ENCODE results near the gene TBX2.

Gene TBX2

DNA sequence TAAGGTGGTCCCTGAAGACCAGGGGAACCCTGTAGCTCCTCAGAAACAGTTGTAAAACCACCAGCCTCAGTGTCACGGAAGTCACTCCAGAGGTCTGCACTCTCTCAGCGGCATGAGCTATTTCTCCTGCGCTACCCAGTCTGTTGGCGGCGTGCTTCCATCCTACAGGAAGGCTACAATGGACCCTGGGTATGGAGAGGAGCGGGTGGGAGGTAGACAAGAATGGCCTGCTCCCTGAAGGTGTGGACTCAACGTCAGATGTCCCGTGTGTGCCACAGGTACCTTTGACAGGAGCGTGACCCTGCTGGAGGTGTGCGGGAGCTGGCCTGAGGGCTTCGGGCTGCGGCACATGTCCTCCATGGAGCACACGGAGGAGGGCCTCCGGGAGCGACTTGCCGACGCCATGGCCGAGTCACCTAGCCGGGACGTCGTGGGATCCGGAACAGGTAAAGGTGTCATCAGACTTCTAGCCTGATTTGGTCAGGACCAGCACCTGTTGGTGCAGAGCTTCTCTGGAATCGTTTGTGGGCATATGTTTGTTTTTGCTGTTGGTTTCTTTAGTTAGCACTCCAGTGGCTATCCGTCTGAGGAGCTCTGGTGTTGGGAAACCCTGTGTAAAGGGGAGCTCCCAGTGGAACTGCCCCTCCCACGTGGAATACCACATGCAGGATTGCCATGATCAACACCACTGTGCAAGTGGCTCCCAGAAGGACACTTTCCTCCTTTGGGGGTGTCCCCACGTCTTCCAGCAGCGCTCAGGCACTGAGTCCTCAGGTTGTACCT lies 31.4 kb upstream of the TBX2 start (continued):
- TF ChIP-seq ESRRG (CRISPR knock-in tag; IDR thresholded peaks at IDR 0.05) (no peak), TCF4 (CRISPR knock-in tag; IDR thresholded peaks at IDR 0.05; ENCODE audit: borderline replicate concordance) (no peak), ZFP3 (CRISPR knock-in tag; IDR thresholded peaks at IDR 0.05) (no peak), TOX (CRISPR knock-in tag; IDR thresholded peaks at IDR 0.05; ENCODE audit: borderline replicate concordance) (no peak), ZFP30 (CRISPR knock-in tag; IDR thresholded peaks at IDR 0.05) (no peak), RARB (CRISPR knock-in tag; IDR thresholded peaks at IDR 0.05) (no peak)

DNA sequence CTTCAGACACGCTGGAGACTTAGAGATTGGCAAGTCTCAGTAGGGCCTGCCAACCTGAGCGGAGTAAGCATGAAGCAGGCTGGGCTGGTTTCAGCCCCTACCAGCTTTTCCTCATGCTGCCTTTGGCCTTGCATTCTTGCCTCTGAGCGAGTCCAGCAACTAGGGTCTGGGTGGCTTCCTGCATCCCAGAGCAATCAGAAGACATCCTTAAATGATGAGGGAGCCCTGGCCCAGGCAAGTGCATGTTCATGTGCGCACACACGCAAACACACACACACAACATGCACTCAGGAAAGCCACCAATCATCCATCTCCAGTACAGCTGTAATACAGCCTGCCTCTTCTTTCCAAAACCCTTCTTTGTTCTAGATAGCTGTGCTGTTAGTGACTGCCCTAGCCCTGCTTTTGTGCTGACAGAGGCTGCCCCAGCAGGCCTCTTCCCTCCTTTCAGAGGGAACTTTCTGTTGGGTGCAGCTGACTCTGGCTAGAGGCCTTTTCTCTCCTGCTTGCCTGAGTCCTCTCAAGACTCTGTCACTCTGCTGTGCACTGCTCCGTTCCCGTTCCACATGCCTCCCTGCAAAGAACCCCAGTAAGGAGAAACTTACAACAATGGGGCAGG lies 30.7 kb upstream of the TBX2 start:
- TF ChIP-seq ZFP30 (CRISPR knock-in tag; IDR thresholded peaks at IDR 0.05) (no peak), OSR1 (CRISPR knock-in tag; IDR thresholded peaks at IDR 0.05) (no peak), ZNF70 (CRISPR knock-in tag; IDR thresholded peaks at IDR 0.05) (no peak), SNAI2 (CRISPR knock-in tag; IDR thresholded peaks at IDR 0.05) (no peak), ZFP3 (CRISPR knock-in tag; IDR thresholded peaks at IDR 0.05) (no peak), ZC3H10 (CRISPR knock-in tag; IDR thresholded peaks at IDR 0.05) (no peak), RARB (CRISPR knock-in tag; IDR thresholded peaks at IDR 0.05) (no peak)
- TF ChIP-seq, protein P1, sequence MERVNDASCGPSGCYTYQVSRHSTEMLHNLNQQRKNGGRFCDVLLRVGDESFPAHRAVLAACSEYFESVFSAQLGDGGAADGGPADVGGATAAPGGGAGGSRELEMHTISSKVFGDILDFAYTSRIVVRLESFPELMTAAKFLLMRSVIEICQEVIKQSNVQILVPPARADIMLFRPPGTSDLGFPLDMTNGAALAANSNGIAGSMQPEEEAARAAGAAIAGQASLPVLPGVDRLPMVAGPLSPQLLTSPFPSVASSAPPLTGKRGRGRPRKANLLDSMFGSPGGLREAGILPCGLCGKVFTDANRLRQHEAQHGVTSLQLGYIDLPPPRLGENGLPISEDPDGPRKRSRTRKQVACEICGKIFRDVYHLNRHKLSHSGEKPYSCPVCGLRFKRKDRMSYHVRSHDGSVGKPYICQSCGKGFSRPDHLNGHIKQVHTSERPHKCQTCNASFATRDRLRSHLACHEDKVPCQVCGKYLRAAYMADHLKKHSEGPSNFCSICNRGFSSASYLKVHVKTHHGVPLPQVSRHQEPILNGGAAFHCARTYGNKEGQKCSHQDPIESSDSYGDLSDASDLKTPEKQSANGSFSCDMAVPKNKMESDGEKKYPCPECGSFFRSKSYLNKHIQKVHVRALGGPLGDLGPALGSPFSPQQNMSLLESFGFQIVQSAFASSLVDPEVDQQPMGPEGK (CRISPR knock-in tag; IDR thresholded peaks at IDR 0.05; ENCODE audit: borderline replicate concordance), result no peak
- TF ChIP-seq, protein P2, sequence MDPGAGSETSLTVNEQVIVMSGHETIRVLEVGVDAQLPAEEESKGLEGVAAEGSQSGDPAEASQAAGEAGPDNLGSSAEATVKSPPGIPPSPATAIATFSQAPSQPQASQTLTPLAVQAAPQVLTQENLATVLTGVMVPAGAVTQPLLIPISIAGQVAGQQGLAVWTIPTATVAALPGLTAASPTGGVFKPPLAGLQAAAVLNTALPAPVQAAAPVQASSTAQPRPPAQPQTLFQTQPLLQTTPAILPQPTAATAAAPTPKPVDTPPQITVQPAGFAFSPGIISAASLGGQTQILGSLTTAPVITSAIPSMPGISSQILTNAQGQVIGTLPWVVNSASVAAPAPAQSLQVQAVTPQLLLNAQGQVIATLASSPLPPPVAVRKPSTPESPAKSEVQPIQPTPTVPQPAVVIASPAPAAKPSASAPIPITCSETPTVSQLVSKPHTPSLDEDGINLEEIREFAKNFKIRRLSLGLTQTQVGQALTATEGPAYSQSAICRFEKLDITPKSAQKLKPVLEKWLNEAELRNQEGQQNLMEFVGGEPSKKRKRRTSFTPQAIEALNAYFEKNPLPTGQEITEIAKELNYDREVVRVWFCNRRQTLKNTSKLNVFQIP (CRISPR knock-in tag; IDR thresholded peaks at IDR 0.05; ENCODE audit: borderline replicate concordance, low read depth), result no peak
- TF ChIP-seq, protein P3, sequence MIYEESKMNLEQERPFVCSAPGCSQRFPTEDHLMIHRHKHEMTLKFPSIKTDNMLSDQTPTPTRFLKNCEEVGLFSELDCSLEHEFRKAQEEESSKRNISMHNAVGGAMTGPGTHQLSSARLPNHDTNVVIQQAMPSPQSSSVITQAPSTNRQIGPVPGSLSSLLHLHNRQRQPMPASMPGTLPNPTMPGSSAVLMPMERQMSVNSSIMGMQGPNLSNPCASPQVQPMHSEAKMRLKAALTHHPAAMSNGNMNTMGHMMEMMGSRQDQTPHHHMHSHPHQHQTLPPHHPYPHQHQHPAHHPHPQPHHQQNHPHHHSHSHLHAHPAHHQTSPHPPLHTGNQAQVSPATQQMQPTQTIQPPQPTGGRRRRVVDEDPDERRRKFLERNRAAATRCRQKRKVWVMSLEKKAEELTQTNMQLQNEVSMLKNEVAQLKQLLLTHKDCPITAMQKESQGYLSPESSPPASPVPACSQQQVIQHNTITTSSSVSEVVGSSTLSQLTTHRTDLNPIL (CRISPR knock-in tag; IDR thresholded peaks at IDR 0.05; ENCODE audit: low read depth), result no peak
- ATAC-seq, result no peak

DNA sequence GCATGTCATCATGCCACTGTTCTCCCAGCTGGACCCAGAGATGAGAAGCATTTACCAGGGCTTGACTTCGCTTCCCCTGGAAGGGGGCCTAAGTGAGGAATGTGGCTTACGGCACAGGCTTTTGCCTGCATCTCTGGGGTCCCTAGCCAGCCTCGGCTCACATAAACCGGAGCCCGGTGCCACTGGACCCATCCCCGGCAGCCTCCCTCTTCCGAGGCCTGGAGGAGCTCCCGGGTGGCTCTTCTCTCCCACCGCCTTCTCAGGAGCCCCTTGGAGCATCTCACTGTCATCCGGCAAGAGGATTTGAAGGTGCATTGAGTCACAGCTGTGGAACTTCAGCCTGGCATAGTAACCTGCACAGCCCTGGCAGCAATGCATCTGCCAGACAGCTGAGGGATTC lies 29.9 kb upstream of the TBX2 start:
- TF ChIP-seq ZFP30 (CRISPR knock-in tag; IDR thresholded peaks at IDR 0.05) (no peak), ZFP3 (CRISPR knock-in tag; IDR thresholded peaks at IDR 0.05) (no peak), GLIS3 (CRISPR knock-in tag; IDR thresholded peaks at IDR 0.05) (no peak), ARNTL (CRISPR knock-in tag; IDR thresholded peaks at IDR 0.05; ENCODE audit: borderline replicate concordance, low read depth) (no peak), CSDC2 (CRISPR knock-in tag; IDR thresholded peaks at IDR 0.05) (no peak), SNAI2 (CRISPR knock-in tag; IDR thresholded peaks at IDR 0.05) (no peak)
- TF ChIP-seq, protein P4, sequence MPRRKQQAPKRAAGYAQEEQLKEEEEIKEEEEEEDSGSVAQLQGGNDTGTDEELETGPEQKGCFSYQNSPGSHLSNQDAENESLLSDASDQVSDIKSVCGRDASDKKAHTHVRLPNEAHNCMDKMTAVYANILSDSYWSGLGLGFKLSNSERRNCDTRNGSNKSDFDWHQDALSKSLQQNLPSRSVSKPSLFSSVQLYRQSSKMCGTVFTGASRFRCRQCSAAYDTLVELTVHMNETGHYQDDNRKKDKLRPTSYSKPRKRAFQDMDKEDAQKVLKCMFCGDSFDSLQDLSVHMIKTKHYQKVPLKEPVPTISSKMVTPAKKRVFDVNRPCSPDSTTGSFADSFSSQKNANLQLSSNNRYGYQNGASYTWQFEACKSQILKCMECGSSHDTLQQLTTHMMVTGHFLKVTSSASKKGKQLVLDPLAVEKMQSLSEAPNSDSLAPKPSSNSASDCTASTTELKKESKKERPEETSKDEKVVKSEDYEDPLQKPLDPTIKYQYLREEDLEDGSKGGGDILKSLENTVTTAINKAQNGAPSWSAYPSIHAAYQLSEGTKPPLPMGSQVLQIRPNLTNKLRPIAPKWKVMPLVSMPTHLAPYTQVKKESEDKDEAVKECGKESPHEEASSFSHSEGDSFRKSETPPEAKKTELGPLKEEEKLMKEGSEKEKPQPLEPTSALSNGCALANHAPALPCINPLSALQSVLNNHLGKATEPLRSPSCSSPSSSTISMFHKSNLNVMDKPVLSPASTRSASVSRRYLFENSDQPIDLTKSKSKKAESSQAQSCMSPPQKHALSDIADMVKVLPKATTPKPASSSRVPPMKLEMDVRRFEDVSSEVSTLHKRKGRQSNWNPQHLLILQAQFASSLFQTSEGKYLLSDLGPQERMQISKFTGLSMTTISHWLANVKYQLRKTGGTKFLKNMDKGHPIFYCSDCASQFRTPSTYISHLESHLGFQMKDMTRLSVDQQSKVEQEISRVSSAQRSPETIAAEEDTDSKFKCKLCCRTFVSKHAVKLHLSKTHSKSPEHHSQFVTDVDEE (CRISPR knock-in tag; IDR thresholded peaks at IDR 0.05), result no peak
- TF ChIP-seq, protein P3 (CRISPR knock-in tag; IDR thresholded peaks at IDR 0.05; ENCODE audit: low read depth), result no peak
- ATAC-seq, result no peak; the same call in 2 of the 3 replicates

DNA sequence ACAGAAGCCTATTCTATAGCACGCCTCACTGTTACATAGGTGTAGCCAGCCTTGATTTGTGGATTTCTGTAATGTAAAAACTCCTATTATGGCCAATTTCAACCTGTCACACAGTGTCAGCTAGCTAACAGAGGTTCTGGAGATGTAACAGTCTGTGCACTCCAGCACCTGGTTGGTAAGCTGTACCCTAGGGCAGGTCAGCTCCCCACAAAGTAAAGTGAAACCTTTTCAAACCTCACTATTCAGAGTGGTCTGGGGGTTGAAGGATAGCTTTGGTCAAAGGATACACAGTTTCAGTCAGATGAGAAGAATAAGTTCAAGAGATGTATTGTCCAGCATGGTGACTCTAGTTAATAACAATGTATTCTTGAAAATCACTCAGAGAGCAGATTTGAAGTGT lies 28.5 kb upstream of the TBX2 start:
- ATAC-seq, result no peak
- TF ChIP-seq, protein P1 (CRISPR knock-in tag; IDR thresholded peaks at IDR 0.05; ENCODE audit: borderline replicate concordance), result no peak
- TF ChIP-seq, protein P3 (CRISPR knock-in tag; IDR thresholded peaks at IDR 0.05; ENCODE audit: low read depth), result no peak
- TF ChIP-seq, protein P4 (CRISPR knock-in tag; IDR thresholded peaks at IDR 0.05), result no peak
- TF ChIP-seq ARNTL (CRISPR knock-in tag; IDR thresholded peaks at IDR 0.05; ENCODE audit: borderline replicate concordance, low read depth) (no peak), ESRRG (CRISPR knock-in tag; IDR thresholded peaks at IDR 0.05) (no peak)
